Measurements from ENCODE around the gene BNIP2.

- TF ChIP-seq POLR2A (IDR thresholded peaks at IDR 0.05) (no peak), CTCF (IDR thresholded peaks at IDR 0.05) (no peak)
Measured at GRCh38 chr15:59736181-59736580, 47.1 kb upstream of the BNIP2 start.
